ENCODE results near the gene PPM1N.

The PPM1N gene, protein sequence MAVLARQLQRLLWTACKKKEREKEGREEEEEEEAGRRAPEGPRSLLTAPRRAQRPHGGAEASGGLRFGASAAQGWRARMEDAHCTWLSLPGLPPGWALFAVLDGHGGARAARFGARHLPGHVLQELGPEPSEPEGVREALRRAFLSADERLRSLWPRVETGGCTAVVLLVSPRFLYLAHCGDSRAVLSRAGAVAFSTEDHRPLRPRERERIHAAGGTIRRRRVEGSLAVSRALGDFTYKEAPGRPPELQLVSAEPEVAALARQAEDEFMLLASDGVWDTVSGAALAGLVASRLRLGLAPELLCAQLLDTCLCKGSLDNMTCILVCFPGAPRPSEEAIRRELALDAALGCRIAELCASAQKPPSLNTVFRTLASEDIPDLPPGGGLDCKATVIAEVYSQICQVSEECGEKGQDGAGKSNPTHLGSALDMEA

DNA sequence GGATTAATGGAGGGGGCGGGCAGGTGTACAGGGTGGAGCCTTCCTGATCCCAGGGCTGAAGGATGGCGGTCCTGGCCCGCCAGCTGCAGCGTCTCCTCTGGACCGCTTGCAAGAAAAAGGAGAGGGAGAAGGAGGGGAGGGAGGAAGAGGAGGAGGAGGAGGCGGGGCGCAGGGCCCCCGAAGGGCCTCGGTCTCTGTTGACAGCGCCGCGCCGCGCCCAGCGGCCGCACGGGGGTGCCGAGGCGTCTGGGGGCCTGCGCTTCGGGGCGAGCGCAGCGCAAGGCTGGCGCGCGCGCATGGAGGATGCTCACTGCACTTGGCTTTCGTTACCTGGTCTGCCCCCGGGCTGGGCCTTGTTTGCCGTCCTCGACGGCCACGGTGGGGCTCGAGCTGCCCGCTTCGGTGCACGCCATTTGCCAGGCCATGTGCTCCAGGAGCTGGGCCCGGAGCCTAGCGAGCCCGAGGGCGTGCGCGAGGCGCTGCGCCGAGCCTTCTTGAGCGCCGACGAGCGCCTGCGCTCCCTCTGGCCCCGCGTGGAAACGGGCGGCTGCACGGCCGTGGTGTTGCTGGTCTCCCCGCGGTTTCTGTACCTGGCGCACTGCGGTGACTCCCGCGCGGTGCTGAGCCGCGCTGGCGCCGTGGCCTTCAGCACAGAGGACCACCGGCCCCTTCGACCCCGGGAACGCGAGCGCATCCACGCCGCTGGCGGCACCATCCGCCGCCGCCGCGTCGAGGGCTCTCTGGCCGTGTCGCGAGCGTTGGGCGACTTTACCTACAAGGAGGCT, at the start of gene PPM1N:
Gene PPM1N (plus strand): TSS at position 33 of the 785 bp plus-strand sequence. CDS start 30 bp downstream, at position 63.
- no peak for DNase-seq (ENCODE audit: extremely low spot score, insufficient read length, low read depth)
- peak; percentile 69 for FAIRE-seq

GRCh38 chr19:45448887-45449299, 49.4 kb upstream of the PPM1N start:
- FAIRE-seq (no peak), DNase-seq (ENCODE audit: extremely low spot score, insufficient read length, low read depth) (no peak)

GRCh38 chr19:45450012-45450333, 48.3 kb upstream of the PPM1N start:
- DNase-seq (ENCODE audit: extremely low spot score, insufficient read length, low read depth), result no peak
- peak; percentile 12 for FAIRE-seq

GRCh38 chr19:45451131-45451849, 47.0 kb upstream of the PPM1N start:
- DNase-seq (ENCODE audit: extremely low spot score, insufficient read length, low read depth), result no peak
- FAIRE-seq, result peak; percentile 56

DNA sequence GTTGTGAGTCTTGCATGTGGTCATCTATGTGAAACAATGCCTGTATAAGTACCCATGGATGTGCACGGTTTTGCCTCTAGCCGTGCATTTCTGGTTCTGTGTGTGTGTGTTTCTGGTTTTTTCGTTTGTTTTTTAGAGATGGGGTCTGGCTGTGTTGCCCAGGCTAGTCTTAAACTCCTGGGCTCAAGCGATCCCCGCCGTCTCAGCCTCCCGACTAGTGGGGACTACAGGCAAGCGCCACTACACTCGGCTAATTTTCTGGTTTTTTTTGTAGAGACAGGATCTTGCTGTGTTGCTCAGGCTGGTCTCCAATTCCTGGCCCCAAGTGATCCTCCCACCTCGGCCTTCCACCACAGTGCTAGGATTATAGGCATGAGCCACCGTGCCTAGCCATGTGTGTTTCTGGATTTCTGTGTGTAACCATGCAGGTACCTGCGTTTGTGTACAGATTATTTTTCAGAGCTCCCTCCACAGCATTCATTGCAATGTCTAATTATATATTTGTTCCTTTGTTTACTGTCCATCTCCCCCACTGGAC, 46.3 kb upstream of the PPM1N start:
- DNase-seq (ENCODE audit: extremely low spot score, insufficient read length, low read depth) (no peak), FAIRE-seq (no peak)

GRCh38 chr19:45455707-45456499, 42.3 kb upstream of the PPM1N start:
- FAIRE-seq (peak; percentile 35), DNase-seq (ENCODE audit: extremely low spot score, insufficient read length, low read depth) (no peak)

GRCh38 chr19:45456500-45456815, 41.8 kb upstream of the PPM1N start:
- no peak for DNase-seq (ENCODE audit: extremely low spot score, insufficient read length, low read depth)
- no peak for FAIRE-seq

GRCh38 chr19:45457776-45458175, 40.5 kb upstream of the PPM1N start:
- FAIRE-seq, result no peak
- no peak for DNase-seq (ENCODE audit: extremely low spot score, insufficient read length, low read depth)

DNA sequence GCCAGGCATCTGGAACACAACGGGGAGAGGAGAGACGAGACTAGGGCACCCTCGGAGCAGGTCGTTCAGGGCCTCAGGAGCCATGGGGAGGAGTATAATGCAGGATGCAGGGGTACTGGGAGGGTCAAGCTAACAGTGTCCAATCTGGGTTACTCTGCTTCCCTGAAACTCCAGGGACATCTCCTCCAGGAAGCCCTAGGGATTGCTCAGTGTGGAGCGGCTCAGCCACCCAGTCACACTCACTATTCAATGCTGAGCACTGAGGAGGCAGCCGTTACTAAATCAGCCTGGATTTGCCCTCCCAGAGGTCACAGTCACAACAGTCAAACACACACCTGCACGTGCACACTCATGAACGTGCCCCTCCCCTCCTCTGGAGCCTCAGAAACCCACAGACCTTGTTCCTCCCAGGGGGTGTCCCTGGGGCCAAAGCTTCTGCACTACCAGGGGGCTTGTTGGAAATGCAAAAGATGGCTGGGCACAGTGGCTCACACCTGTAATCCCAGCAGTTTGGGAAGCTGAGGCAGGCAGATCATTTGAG, 37.4 kb upstream of the PPM1N start:
- no peak for DNase-seq (ENCODE audit: extremely low spot score, insufficient read length, low read depth)
- no peak for FAIRE-seq

DNA sequence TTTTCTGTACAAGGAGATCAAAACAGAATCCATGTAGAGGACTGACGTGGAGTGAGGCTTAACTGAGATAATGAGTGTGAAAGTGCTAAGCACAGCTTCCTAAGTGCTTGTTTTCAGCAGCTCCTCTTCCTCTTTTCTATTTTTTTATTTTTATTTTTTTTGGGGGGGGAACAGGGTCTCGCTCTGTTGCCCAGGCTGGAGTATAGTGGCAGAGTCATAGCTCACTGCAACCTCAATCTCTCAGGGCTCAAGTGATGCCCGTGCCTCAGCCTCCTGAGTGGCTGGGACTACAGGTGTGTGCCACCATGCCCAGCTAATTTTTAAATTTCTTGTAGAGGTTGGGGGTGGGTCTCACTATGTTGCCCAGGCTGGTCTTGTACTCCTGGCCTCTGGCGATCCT, 36.1 kb upstream of the PPM1N start:
- no peak for FAIRE-seq
- DNase-seq (ENCODE audit: extremely low spot score, insufficient read length, low read depth), result no peak

DNA sequence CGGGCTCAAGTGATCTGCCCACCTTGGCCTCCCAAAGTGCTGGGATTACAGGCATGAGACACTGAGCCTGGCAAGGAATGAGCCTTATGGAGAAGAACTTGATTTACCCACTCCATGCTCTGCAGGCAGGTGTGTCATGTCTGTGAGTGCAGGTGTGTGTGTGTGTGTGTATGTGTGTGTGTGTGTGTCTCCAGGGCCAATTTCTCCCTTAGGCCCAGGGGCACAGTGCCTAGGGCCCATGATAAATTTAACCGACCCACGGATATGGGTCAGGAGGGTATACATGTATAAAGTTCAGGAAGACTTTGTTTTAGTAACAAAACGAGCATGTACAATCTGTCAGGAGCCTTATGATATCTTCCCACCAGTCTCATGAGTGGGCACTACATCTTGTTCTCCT, 35.0 kb upstream of the PPM1N start:
- DNase-seq (ENCODE audit: extremely low spot score, insufficient read length, low read depth), result no peak
- no peak for FAIRE-seq

- DNase-seq (ENCODE audit: extremely low spot score, insufficient read length, low read depth) (no peak), FAIRE-seq (no peak)
These were observed 34.0 kb upstream of the PPM1N start for GRCh38 chr19:45464274-45464673.

GRCh38 chr19:45464852-45465441, 33.3 kb upstream of the PPM1N start:
- DNase-seq (ENCODE audit: extremely low spot score, insufficient read length, low read depth) (no peak), FAIRE-seq (no peak)

DNA sequence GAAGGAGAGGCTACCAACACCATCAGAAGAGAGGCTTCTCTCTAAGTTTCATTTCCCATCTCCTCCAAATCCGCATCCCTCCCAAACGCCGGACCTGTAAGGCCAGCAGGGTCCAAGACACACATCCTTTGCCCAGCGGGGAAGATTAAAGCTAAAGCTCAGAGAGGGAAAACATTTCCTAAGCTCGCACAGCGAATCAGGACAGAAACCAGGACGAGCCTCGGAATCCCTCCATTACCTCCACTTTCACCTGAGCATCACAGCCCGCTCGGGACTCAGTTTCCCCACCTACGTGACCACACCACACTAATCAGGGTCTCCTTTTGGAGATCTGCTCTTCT, 31.2 kb upstream of the PPM1N start:
- no peak for DNase-seq (ENCODE audit: extremely low spot score, insufficient read length, low read depth)
- FAIRE-seq, result no peak

DNA sequence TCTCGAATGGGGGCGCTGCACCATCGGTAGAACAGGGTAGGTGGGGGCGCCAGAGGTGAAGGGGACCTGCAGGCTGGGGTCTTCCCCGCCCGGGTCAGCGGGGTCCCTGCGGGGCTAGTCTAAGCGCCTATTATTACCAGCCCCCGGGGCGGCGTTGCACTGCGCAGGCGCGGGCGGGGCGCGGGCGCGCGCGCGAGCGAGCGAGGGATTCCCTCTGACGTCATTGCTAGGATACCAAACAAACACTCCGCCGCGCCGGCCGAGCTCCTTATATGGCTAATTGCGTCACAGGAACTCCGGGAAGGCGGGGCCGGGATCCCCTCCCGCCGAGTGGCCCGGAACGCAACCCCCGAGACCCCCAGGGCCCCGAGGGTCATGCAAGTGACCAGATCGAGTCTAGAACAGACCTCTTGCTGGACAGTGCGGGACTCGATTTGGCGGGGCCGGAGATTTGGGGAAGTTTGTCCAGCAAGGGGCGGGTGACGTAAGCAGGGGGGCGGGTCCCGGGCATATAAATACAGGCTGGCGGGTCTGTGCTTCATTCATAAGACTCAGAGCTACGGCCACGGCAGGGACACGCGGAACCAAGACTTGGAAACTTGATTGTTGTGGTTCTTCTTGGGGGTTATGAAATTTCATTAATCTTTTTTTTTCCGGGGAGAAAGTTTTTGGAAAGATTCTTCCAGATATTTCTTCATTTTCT, 30.6 kb upstream of the PPM1N start, which contains the start of gene FOSB:
Gene FOSB (plus strand): TSS at position 541 of the 703 bp plus-strand sequence. CDS start 591 bp downstream, outside the sequence.
- FAIRE-seq (peak; percentile 92), DNase-seq (ENCODE audit: extremely low spot score, insufficient read length, low read depth) (peak; percentile 82)

DNA sequence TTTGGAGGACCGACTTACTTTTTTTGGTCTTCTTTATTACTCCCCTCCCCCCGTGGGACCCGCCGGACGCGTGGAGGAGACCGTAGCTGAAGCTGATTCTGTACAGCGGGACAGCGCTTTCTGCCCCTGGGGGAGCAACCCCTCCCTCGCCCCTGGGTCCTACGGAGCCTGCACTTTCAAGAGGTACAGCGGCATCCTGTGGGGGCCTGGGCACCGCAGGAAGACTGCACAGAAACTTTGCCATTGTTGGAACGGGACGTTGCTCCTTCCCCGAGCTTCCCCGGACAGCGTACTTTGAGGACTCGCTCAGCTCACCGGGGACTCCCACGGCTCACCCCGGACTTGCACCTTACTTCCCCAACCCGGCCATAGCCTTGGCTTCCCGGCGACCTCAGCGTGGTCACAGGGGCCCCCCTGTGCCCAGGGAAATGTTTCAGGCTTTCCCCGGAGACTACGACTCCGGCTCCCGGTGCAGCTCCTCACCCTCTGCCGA, 30.0 kb upstream of the PPM1N start:
- FAIRE-seq (no peak), DNase-seq (ENCODE audit: extremely low spot score, insufficient read length, low read depth) (no peak)

DNA sequence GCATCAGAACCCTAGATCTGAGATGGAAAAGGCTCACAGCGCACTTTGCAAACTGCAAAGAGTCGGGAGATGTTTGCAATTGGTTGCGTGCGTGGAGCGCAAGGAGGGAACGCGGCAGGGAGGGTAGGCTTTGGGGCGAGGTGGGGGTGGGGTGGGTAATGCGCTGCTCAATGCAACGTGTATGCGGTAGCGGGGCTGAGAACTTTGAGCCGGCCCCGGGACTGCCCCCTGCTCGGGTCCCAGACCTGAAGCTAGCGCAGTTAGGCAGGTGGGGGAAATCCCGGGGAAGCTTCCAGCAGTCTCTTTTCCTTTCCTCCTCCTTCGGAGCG, 29.5 kb upstream of the PPM1N start:
- DNase-seq (ENCODE audit: extremely low spot score, insufficient read length, low read depth) (no peak), FAIRE-seq (no peak)

DNA sequence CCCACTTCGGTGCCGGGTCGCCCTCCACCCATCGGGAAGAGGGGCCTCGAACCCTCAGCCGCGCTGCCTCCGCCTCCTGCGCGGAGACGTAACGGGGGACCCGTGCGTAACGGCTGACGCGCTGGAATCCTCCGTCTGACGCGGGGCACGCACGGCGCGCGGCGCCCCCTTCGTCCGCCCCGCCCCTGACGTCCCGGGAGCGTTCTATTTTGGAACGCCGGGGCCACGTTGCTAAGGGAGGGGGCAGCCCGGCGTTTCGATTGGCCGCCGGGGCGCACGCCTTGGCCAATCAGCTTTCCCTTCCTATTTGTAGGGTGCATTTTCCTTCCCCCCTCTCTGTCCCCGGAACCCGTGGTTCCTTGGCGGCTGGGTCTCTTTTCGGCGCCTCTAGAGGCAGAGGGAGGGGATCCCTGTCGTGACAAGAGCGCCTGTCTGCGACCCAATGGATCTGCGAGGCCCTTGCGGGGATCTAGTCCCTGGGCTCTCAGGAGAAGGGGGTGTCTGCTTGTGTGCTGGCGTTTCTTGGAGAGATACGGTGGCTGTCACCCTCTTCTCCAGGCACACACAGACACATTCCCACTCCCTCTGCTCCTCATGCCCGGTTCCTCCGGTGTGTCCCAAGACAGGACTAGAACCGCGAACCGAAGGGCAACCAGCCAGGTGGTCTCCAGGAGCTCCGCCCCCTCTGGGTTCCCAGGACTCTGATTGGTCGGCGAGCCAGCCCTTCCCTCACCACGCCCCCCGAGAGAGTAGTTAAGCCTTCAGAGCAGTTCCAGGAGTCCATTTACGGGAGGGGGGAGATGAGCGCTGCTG, 28.9 kb upstream of the PPM1N start:
- peak; percentile 92 for DNase-seq (ENCODE audit: extremely low spot score, insufficient read length, low read depth)
- FAIRE-seq, result peak; percentile 99
